ENCODE results near the gene C13orf42.

- no peak for TF ChIP-seq CTCF (IDR thresholded peaks at IDR 0.05)
- no peak for TF ChIP-seq POLR2A (IDR thresholded peaks at IDR 0.05)
Measured at GRCh38 chr13:51052581-51052980, 58.5 kb downstream of the C13orf42 start.
